ENCODE measurements around the gene DNAJC4. TPM values are rescaled to one million over a fixed set of nuclear protein-coding genes. Genes with fewer than 3 reads are reported as not detected.

Gene DNAJC4
- total RNA-seq, 1 experiment from 2014 or later, result 32.0 TPM

DNA sequence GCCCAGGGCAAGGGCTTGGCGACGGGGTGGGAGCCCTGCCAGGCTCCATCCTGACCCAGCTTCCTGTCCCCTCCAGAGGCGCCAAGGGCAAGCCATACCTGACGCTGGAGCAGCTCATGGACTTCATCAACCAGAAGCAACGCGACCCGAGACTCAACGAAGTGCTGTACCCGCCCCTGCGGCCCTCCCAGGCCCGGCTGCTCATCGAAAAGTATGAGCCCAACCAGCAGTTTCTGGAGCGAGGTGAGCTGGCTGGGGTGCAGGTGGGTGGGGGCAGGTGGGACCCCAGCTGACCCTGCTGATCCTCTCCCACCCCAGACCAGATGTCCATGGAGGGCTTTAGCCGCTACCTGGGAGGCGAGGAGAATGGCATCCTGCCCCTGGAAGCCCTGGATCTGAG lies 26.0 kb downstream of the DNAJC4 start:
- Histone ChIP-seq H3K4me1 (ENCODE audit: low read length) (peaks cover 20% of the 10 kb centered on the region), H3K4me3 (ENCODE audit: low read length) (no peak overlapping the region), H2AFZ (ENCODE audit: low read length) (no peak overlapping the region), H4K20me1 (ENCODE audit: insufficient read depth, low read depth, low read length) (no peaks in the 10 kb centered on the region), H3K9me2 (replicated peaks; ENCODE audit: insufficient read depth, low read length) (no peaks in the 10 kb centered on the region), H3K4me2 (ENCODE audit: low read depth, low read length, poor library complexity, severe bottlenecking) (no peak overlapping the region), H3K27me3 (ENCODE audit: low read length) (no peaks in the 10 kb centered on the region), H3K9me3 (ENCODE audit: low read length) (no peaks in the 10 kb centered on the region), H3K27ac (ENCODE audit: low read length) (no peak overlapping the region), H3K9ac (ENCODE audit: low read length) (no peak overlapping the region), H3K79me2 (ENCODE audit: low read length) (peaks cover 7% of the 10 kb centered on the region; the same call in 1 of the 2 replicates), H3K36me3 (ENCODE audit: insufficient read depth, low read length) (no peaks in the 10 kb centered on the region)
- no peak for DNase-seq

GRCh38 chr11:64258356-64258755 lies 28.0 kb downstream of the DNAJC4 start:
- H3K27me3 ChIP-seq (ENCODE audit: low read length), result no peaks in the 10 kb centered on the region
- peaks cover 2% of the 10 kb centered on the region; the same call in 1 of the 2 replicates for H3K4me1 ChIP-seq (ENCODE audit: low read length)
- H3K79me2 ChIP-seq (ENCODE audit: low read length), result no peaks in the 10 kb centered on the region
- DNase-seq, result no peak
- H3K4me2 ChIP-seq (ENCODE audit: low read depth, low read length, poor library complexity, severe bottlenecking), result no peak overlapping the region
- H3K9me3 ChIP-seq (ENCODE audit: low read length), result no peaks in the 10 kb centered on the region
- H3K36me3 ChIP-seq (ENCODE audit: insufficient read depth, low read length), result no peaks in the 10 kb centered on the region
- no peak overlapping the region for H2AFZ ChIP-seq (ENCODE audit: low read length)
- H3K9me2 ChIP-seq (replicated peaks; ENCODE audit: insufficient read depth, low read length), result no peaks in the 10 kb centered on the region
- H3K4me3 ChIP-seq (ENCODE audit: low read length), result no peak overlapping the region
- H3K9ac ChIP-seq (ENCODE audit: low read length), result no peak overlapping the region
- no peak overlapping the region for H3K27ac ChIP-seq (ENCODE audit: low read length)
- no peaks in the 10 kb centered on the region for H4K20me1 ChIP-seq (ENCODE audit: insufficient read depth, low read depth, low read length)

DNA sequence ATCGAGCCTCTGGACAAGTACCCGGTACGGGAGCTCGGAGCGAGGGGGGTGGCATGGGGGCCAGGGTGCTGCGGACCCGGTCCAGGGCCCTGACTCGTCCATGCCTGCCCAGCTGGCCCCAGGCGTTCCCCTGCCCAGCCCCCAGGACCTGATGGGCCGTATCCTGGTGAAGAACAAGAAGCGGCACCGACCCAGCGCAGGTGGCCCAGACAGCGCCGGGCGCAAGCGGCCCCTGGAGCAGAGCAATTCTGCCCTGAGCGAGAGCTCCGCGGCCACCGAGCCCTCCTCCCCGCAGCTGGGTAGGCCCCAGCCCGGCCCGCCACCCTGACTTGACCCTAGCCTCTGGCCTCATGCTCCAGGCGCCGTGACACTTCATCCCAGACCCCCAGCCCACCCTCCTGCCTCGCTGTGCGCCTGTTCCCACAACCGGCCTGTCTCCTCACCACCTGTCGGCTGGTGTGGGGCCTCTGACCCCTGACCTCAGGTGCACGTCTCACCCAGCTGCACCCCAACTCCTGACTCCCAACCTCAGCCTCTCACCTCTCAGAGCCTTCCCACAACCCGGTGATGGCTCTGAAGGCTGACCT lies 28.7 kb downstream of the DNAJC4 start:
- DNase-seq, result no peak
- Histone ChIP-seq H4K20me1 (ENCODE audit: insufficient read depth, low read depth, low read length) (no peaks in the 10 kb centered on the region), H2AFZ (ENCODE audit: low read length) (no peak overlapping the region), H3K36me3 (ENCODE audit: insufficient read depth, low read length) (no peaks in the 10 kb centered on the region), H3K4me1 (ENCODE audit: low read length) (no peaks in the 10 kb centered on the region), H3K4me2 (ENCODE audit: low read depth, low read length, poor library complexity, severe bottlenecking) (no peak overlapping the region), H3K27me3 (ENCODE audit: low read length) (no peaks in the 10 kb centered on the region), H3K27ac (ENCODE audit: low read length) (no peak overlapping the region), H3K9me2 (replicated peaks; ENCODE audit: insufficient read depth, low read length) (no peaks in the 10 kb centered on the region), H3K9ac (ENCODE audit: low read length) (no peak overlapping the region), H3K4me3 (ENCODE audit: low read length) (no peak overlapping the region), H3K9me3 (ENCODE audit: low read length) (no peaks in the 10 kb centered on the region), H3K79me2 (ENCODE audit: low read length) (no peaks in the 10 kb centered on the region)

DNA sequence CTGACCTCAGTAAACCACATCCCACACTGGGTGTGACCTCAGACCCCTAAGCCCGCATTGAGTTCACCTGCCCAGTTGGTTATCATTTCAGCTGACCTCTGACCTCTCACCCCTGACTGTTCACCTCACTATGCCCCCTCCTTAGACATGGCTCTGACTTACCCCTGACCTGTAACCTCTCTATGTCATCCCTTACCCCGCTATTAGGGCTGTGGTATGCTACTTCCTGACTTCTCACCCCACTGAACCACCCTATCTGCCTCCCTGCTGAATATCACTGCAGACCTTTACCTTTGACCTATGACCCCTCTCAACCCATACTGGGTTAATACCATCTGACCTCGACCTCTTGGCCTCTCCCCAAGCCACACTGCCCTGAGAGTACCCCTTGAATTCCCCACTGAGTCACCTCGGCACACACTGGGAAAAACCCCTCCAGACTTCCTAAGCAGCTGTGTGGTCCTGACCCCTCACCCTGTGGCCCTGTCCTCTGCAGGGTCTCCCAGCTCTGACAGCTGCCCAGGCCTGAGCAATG lies 29.3 kb downstream of the DNAJC4 start:
- no peak for DNase-seq
- Histone ChIP-seq H3K36me3 (ENCODE audit: insufficient read depth, low read length) (no peaks in the 10 kb centered on the region), H3K4me1 (ENCODE audit: low read length) (no peaks in the 10 kb centered on the region), H3K9me3 (ENCODE audit: low read length) (no peaks in the 10 kb centered on the region), H3K9ac (ENCODE audit: low read length) (no peak overlapping the region), H3K27me3 (ENCODE audit: low read length) (no peaks in the 10 kb centered on the region), H3K27ac (ENCODE audit: low read length) (no peak overlapping the region), H3K4me2 (ENCODE audit: low read depth, low read length, poor library complexity, severe bottlenecking) (no peak overlapping the region), H3K79me2 (ENCODE audit: low read length) (no peaks in the 10 kb centered on the region), H2AFZ (ENCODE audit: low read length) (no peak overlapping the region), H4K20me1 (ENCODE audit: insufficient read depth, low read depth, low read length) (no peaks in the 10 kb centered on the region), H3K9me2 (replicated peaks; ENCODE audit: insufficient read depth, low read length) (no peaks in the 10 kb centered on the region), H3K4me3 (ENCODE audit: low read length) (no peak overlapping the region)

DNA sequence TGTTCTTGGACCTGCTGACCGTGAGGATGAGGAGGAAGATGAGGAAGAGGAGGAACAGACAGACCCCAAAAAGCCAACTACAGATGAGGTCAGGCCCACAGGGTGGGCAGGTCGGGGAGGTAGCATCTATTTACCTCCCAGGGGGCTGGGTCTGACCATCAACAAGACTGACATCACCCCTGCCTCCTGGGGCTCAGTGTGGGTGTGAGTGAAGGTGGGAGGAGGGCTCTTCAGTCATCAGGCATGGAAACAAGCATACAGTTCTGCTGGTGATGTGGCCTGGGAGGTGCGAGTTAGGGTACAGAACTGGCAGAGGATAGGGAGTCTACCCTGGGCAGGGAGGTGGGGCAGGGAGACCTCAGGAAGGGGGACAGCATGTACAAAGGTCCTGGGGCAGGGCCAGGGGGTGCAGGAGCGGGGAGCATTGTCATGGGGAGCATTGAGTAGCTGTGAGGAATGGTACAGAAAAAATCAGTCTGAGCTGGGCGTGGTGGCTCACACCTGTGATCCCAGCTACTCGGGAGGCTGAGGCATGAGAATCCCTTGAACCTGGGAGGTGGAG lies 29.9 kb downstream of the DNAJC4 start:
- Histone ChIP-seq H3K9me3 (ENCODE audit: low read length) (no peaks in the 10 kb centered on the region), H3K79me2 (ENCODE audit: low read length) (no peaks in the 10 kb centered on the region), H3K9ac (ENCODE audit: low read length) (no peak overlapping the region), H3K4me3 (ENCODE audit: low read length) (no peak overlapping the region), H3K9me2 (replicated peaks; ENCODE audit: insufficient read depth, low read length) (no peaks in the 10 kb centered on the region), H2AFZ (ENCODE audit: low read length) (no peak overlapping the region), H3K27ac (ENCODE audit: low read length) (no peak overlapping the region), H3K27me3 (ENCODE audit: low read length) (no peaks in the 10 kb centered on the region), H3K4me1 (ENCODE audit: low read length) (peaks cover 3% of the 10 kb centered on the region), H3K4me2 (ENCODE audit: low read depth, low read length, poor library complexity, severe bottlenecking) (no peak overlapping the region), H4K20me1 (ENCODE audit: insufficient read depth, low read depth, low read length) (no peaks in the 10 kb centered on the region), H3K36me3 (ENCODE audit: insufficient read depth, low read length) (no peaks in the 10 kb centered on the region)
- no peak for DNase-seq

- no peaks in the 10 kb centered on the region for H3K27me3 ChIP-seq (ENCODE audit: low read length)
- H2AFZ ChIP-seq (ENCODE audit: low read length), result no peak overlapping the region
- no peaks in the 10 kb centered on the region for H4K20me1 ChIP-seq (ENCODE audit: insufficient read depth, low read depth, low read length)
- no peaks in the 10 kb centered on the region for H3K79me2 ChIP-seq (ENCODE audit: low read length)
- no peak overlapping the region for H3K9ac ChIP-seq (ENCODE audit: low read length)
- H3K4me3 ChIP-seq (ENCODE audit: low read length), result no peak overlapping the region
- DNase-seq, result no peak
- H3K27ac ChIP-seq (ENCODE audit: low read length), result no peak overlapping the region
- H3K36me3 ChIP-seq (ENCODE audit: insufficient read depth, low read length), result no peaks in the 10 kb centered on the region
- H3K4me1 ChIP-seq (ENCODE audit: low read length), result peaks cover 9% of the 10 kb centered on the region
- H3K9me2 ChIP-seq (replicated peaks; ENCODE audit: insufficient read depth, low read length), result no peaks in the 10 kb centered on the region
- no peaks in the 10 kb centered on the region for H3K9me3 ChIP-seq (ENCODE audit: low read length)
- H3K4me2 ChIP-seq (ENCODE audit: low read depth, low read length, poor library complexity, severe bottlenecking), result no peak overlapping the region
Observed at GRCh38 chr11:64261556-64262080, 31.3 kb downstream of the DNAJC4 start.

DNA sequence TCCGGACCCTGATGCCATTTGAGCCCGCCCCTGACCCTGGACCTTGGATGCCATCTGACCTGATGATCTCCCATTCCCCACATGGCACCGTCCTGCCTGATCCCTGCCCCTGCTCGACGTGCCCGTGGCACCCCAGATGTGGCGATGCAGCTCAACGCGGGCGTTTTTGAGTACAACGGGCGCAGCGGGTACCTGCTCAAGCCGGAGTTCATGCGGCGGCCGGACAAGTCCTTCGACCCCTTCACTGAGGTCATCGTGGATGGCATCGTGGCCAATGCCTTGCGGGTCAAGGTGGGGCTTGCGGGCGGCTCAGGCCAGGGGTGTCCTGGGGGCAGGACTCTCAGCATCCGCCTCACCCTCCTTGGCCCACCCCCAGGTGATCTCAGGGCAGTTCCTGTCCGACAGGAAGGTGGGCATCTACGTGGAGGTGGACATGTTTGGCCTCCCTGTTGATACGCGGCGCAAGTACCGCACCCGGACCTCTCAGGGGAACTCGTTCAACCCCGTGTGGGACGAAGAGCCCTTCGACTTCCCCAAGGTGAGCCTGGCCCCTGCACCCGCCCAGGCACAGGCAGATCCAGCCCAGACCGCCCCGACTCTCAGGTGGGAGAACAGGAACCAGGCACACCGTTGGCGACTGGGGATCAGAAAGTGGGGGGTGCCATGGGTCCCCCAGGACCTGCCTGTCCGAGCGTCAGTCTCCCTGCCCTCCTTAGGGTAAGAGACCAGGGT lies 32.1 kb downstream of the DNAJC4 start:
- no peak for DNase-seq
- Histone ChIP-seq H4K20me1 (ENCODE audit: insufficient read depth, low read depth, low read length) (no peaks in the 10 kb centered on the region), H3K27me3 (ENCODE audit: low read length) (no peaks in the 10 kb centered on the region), H3K27ac (ENCODE audit: low read length) (no peak overlapping the region), H3K79me2 (ENCODE audit: low read length) (no peaks in the 10 kb centered on the region), H2AFZ (ENCODE audit: low read length) (no peak overlapping the region), H3K9ac (ENCODE audit: low read length) (no peak overlapping the region), H3K9me2 (replicated peaks; ENCODE audit: insufficient read depth, low read length) (no peaks in the 10 kb centered on the region), H3K4me1 (ENCODE audit: low read length) (peaks cover 9% of the 10 kb centered on the region), H3K4me2 (ENCODE audit: low read depth, low read length, poor library complexity, severe bottlenecking) (no peak overlapping the region), H3K36me3 (ENCODE audit: insufficient read depth, low read length) (no peaks in the 10 kb centered on the region), H3K9me3 (ENCODE audit: low read length) (no peaks in the 10 kb centered on the region), H3K4me3 (ENCODE audit: low read length) (no peak overlapping the region)
